Measurements from ENCODE around the gene M1AP.

The M1AP gene

GRCh38 chr2:74587664-74588277 lies 60.4 kb downstream of the M1AP start:
- Histone ChIP-seq H4K20me1 (ENCODE audit: insufficient read depth, low read length) (no peaks in the 10 kb centered on the region), H3K9me3 (replicated peaks; ENCODE audit: insufficient read depth, low read length) (no peaks in the 10 kb centered on the region), H3K36me3 (replicated peaks; ENCODE audit: insufficient read depth, low read length) (no peaks in the 10 kb centered on the region), H3K4me1 (ENCODE audit: low read length) (peaks cover 14% of the 10 kb centered on the region), H3K9ac (ENCODE audit: low read length) (no peak overlapping the region), H3K9me2 (replicated peaks; ENCODE audit: insufficient read depth, low read length) (no peaks in the 10 kb centered on the region), H3K79me2 (ENCODE audit: low read length) (no peaks in the 10 kb centered on the region), H3K4me3 (ENCODE audit: low read length) (no peak overlapping the region), H3K27me3 (replicated peaks; ENCODE audit: insufficient read depth, low read length) (no peaks in the 10 kb centered on the region), H3K27ac (ENCODE audit: low read length) (no peak overlapping the region), H3K4me2 (ENCODE audit: low read depth, low read length) (no peak overlapping the region), H2AFZ (ENCODE audit: low read length) (peak overlapping the region; percentile 29; the same call in 1 of the 2 replicates), H3F3A (ENCODE audit: insufficient read depth, low read length) (no peaks in the 10 kb centered on the region)
- TF ChIP-seq EZH2 (optimal IDR thresholded peaks at IDR 0.05; ENCODE audit: low read depth, low read length) (no peak), CTCF (IDR thresholded peaks at IDR 0.05; ENCODE audit: low read length) (peak; percentile 66)
- DNase-seq = peak; percentile 65

DNA sequence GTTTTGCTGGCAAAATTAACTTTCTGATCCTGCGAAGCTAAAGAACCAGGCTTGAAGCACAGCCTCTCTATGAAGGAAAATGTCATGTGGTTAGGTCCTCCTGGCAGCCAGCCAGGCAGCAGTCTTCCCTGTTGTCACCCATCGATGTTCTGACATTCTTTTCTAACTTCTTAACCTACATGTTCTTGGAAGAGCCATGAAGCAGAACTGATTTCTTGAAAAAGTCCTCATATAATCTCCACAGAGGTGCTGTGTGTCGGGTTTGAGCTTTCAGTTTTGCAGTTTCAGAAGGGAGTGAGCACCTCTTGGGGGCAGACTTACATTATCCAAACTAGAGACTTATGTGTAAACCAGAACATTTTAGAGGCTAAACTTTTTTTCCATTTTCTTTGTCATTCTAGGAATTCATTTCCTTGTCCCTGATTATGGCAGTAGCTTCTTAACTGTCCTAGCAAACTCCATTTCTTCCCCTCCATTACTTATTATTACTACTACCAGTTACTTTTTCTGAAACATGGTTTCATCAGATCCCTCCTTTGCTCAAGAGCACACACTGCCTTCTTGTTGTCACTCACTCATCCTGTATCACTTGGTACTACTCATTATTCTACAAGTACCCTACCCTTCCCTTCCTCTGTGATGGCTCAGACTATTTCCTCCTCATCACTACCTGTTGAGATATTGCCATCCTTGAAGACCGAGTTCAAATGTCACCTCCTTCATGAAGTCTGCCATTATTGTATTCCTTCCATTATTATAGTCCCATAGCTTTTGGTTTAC lies 62.5 kb downstream of the M1AP start:
- H3K9ac ChIP-seq (ENCODE audit: low read length) = peak overlapping the region; percentile 18; the same call in 1 of the 2 replicates
- peaks cover 14% of the 10 kb centered on the region for H3K4me1 ChIP-seq (ENCODE audit: low read length)
- DNase-seq = peak; percentile 49

DNA sequence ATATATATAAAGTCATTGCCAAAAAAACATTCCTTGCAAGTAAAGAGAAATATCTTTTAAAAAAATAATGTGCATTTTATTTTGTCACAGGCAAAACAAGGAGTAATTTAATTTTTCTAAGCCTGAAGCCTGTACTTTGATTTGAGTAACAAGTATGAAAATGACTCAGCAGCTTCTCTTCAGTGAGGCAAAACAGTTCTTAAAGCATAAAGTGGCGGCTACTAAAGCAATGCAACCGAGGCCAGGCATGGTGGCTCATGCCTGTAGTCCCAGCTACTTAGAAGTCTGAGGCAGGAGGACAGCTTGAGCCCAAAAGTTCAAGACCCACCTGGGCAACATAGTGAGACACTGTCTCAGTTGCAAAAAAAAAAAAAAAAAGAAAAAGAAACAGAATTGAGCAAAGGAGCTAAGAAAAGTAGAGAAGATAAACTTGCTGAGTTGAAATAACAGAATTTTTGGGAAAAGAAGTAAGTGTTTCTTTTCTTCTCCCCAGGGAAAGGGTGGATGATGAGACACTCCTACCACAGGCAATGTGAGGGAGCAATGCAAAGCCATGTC lies 64.0 kb downstream of the M1AP start:
- no peaks in the 10 kb centered on the region for H3K9me3 ChIP-seq (replicated peaks; ENCODE audit: insufficient read depth, low read length)
- H3K4me2 ChIP-seq (ENCODE audit: low read depth, low read length) = no peak overlapping the region
- TF ChIP-seq EZH2 (optimal IDR thresholded peaks at IDR 0.05; ENCODE audit: low read depth, low read length) (no peak), EZH2phosphoT487 (IDR thresholded peaks at IDR 0.05; ENCODE audit: low read length) (no peak), CTCF (IDR thresholded peaks at IDR 0.05; ENCODE audit: low read length) (no peak)
- no peak overlapping the region for H2AFZ ChIP-seq (ENCODE audit: low read length)
- H3F3A ChIP-seq (ENCODE audit: insufficient read depth, low read length) = no peaks in the 10 kb centered on the region
- no peak overlapping the region for H3K27ac ChIP-seq (ENCODE audit: low read length)
- no peaks in the 10 kb centered on the region for H3K27me3 ChIP-seq (replicated peaks; ENCODE audit: insufficient read depth, low read length)
- H3K36me3 ChIP-seq (replicated peaks; ENCODE audit: insufficient read depth, low read length) = no peaks in the 10 kb centered on the region
- no peaks in the 10 kb centered on the region for H3K79me2 ChIP-seq (ENCODE audit: low read length)
- H3K4me1 ChIP-seq (ENCODE audit: low read length) = peaks cover 14% of the 10 kb centered on the region
- H4K20me1 ChIP-seq (ENCODE audit: insufficient read depth, low read length) = no peaks in the 10 kb centered on the region
- DNase-seq = no peak
- H3K9me2 ChIP-seq (replicated peaks; ENCODE audit: insufficient read depth, low read length) = no peaks in the 10 kb centered on the region
- no peak overlapping the region for H3K4me3 ChIP-seq (ENCODE audit: low read length)
- H3K9ac ChIP-seq (ENCODE audit: low read length) = no peak overlapping the region

More for the DNA sequence above, 62.5 kb downstream of the M1AP start:
- Histone ChIP-seq H4K20me1 (ENCODE audit: insufficient read depth, low read length) (no peaks in the 10 kb centered on the region), H3K4me3 (ENCODE audit: low read length) (peak overlapping the region; percentile 40; the same call in 1 of the 2 replicates), H3F3A (ENCODE audit: insufficient read depth, low read length) (no peaks in the 10 kb centered on the region), H3K36me3 (replicated peaks; ENCODE audit: insufficient read depth, low read length) (no peaks in the 10 kb centered on the region), H3K79me2 (ENCODE audit: low read length) (no peaks in the 10 kb centered on the region), H3K27ac (ENCODE audit: low read length) (no peak overlapping the region), H3K27me3 (replicated peaks; ENCODE audit: insufficient read depth, low read length) (no peaks in the 10 kb centered on the region), H3K9me2 (replicated peaks; ENCODE audit: insufficient read depth, low read length) (no peaks in the 10 kb centered on the region), H3K4me2 (ENCODE audit: low read depth, low read length) (peak overlapping the region; percentile 73), H2AFZ (ENCODE audit: low read length) (peak overlapping the region; percentile 59), H3K9me3 (replicated peaks; ENCODE audit: insufficient read depth, low read length) (no peaks in the 10 kb centered on the region)
- TF ChIP-seq EZH2phosphoT487 (IDR thresholded peaks at IDR 0.05; ENCODE audit: low read length) (no peak), EZH2 (optimal IDR thresholded peaks at IDR 0.05; ENCODE audit: low read depth, low read length) (no peak), CTCF (IDR thresholded peaks at IDR 0.05; ENCODE audit: low read length) (peak; percentile 44)

Data from MM.1S (cell line).